Stimulated activated CD4-positive, alpha-beta T cell treated with anti-CD3 and anti-CD28 coated beads, TNF-alpha, amount 100 ng/mL, for 1 hour (primary cell): ENCODE measurements around the gene CASTOR2.
"Not testable (repeated sequence)": the region's sequence is repeated elsewhere in the genome, so short reads cannot be mapped to it uniquely, and the experiment has no call there.

Source experiments
- DNase-seq, 3 donors: peaks; one replicate each; pipeline ENCODE4 v3.0.0-alpha.2; 2020; ENCODE audit warnings: low read depth in 3 of 3, low spot score in 1 of 3

Gene CASTOR2

DNA sequence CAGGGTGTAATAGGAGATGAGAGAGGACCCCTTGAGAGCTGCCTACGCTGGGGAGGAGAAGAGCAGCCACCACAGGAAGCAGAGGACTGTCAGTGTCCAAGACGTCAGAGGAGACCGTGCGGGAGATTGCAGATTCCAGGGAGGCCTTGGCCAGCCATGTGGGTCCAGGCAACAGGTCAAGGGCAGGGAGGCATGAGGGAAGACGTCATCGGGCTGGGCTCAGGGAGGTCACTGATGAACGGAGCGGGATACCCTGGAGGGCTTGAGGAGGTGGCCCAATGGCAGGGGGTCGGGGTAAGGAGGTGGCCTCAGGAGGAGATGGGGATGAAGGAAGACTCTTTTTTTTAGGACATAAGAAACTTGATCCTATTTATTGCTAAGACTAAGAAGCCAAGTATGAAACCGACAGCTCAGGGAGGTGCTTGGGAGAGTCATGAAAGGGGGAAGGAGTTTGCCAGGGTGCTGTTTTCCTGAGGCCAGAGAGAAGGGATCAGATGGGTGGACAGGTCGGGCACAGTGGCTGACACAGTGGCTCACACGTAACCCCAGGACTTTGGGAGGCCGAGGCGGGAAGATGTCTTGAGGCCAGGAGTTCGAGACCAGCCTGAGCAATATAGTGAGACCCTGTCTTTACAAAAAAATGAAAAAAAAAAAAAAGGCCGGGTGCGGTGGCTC lies 30.5 kb downstream of the CASTOR2 start:
- not testable (repeated sequence) for DNase-seq

DNA sequence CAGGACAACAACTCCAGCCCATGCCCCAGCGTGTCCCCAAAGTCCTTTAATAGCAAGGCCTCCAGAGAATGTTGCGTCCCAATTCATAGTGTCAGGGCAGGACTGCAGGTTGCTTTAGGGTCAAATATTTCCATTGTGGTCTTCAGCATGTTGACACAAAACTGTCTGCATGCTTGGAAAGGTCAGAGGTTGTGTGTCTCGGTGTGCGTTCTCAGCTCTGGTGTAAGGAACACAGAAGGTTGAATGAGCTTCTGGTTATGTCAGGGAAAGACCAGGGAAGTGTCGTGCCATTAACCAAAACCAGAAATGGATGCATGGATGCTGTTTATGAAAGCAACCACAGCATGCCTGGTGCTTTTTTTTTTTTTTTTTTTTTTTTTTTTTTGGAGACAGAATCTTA lies 31.9 kb downstream of the CASTOR2 start:
- not testable (repeated sequence) for DNase-seq

DNA sequence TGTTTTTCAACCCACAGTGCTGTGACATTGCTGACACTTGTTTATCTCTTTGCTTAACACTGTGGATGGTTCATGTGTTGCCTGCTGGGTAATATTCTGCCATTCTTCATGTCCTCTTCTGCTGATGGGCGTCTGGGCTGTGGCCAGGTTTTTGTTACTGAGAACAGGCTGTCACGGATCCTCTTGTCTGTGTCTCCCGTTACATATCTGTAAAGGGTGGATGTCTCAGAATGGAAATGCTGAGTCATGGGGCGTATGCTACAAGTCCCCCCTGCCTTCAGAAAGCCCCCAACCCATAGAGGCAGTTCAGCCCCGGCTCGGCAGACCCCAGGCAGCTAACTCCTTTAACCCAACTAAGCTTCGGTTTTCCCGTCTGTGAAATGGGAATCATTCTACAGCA lies 33.3 kb downstream of the CASTOR2 start:
- DNase-seq: not testable (repeated sequence)

DNA sequence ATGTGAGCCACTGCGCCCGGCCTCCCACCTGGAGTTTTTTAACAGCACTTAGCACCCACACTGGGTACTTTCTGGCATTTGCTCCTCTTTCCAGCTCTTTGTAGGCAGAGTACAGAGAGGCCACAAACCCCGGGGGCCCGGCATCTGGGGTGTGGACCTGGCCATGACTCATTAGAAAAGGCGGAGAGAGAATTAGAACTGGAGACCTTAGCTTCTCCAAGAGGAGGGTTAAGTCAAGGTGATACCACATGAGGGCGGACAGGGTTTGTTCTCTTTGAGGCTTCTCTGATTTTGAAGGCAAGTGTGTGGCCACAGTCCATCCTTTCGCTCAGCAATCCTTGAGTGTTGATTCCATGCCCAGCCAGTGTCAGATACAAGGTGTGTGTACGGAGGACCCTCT lies 36.9 kb downstream of the CASTOR2 start:
- not testable (repeated sequence) for DNase-seq

DNA sequence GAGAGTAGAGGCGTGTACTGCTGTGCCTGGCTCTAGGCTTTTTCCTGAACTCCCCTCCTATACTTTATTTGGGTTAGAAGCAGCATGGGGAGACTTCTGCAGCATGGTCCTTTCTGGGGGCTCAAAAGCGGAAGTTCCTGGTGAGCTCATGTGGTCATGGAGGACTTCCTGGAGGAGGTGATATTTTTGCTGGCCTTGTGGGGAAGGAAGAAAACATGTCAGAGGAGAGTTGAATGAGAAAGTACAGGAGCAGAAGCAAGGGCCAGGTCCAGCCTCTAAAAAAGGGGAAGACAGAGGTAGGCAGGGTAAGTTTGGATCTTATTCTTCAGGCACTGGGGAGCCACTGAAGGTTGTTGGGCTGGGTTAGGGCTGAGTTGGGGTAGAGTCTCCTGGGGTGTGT lies 45.5 kb downstream of the CASTOR2 start:
- DNase-seq: no peak

GRCh38 chr7:75017832-75018231 lies 53.3 kb downstream of the CASTOR2 start:
- no peak for DNase-seq

GRCh38 chr7:75018570-75019364 lies 54.3 kb downstream of the CASTOR2 start:
- no peak for DNase-seq

DNA sequence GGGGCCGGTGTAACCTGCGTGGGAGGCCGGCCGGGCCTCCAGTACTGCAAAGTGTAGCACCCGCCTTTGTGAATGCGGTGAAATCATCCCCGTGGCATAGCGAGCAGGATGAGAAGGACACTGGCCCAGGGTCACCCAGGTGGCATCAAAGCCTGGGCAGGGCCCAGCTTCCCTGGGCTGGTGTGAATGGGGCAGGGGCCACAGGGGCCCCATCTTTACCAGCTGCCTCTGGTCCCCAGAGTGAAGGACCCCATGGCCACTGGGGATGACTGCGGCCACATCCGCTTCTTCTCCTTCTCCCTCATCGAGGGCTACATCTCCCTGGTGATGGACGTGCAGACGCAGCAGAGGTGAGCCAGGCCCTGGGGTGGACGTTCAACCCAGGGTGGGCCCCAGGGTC lies 55.3 kb downstream of the CASTOR2 start:
- DNase-seq: no peak

- DNase-seq: no peak
Measured at GRCh38 chr7:75024922-75025321, 60.4 kb downstream of the CASTOR2 start.

- DNase-seq: no peak
Measured at GRCh38 chr7:75028299-75028698, 63.8 kb downstream of the CASTOR2 start.

GRCh38 chr7:75033064-75033463 lies 68.6 kb downstream of the CASTOR2 start:
- DNase-seq: no peak

DNA sequence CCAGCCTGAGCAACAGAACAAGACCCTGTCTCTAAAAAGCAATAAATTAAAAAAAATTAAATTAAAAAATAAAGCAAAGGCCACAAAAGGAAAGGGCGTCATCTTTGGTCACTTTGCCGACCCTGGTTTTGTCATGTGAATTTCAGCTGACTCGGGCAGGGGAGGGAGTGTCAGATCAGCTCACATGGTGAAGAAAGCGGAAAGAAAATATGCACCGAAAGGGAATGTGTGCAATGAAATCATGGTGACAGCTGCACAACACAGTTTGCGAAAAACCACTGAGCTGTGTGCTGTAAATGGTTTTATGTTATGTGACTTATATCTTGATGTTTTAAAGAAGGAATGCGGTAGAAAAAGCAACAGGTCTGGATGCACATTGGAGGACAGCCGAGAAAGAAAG lies 69.3 kb downstream of the CASTOR2 start:
- DNase-seq: no peak

GRCh38 chr7:75038508-75038907 lies 74.0 kb downstream of the CASTOR2 start:
- DNase-seq: no peak

DNA sequence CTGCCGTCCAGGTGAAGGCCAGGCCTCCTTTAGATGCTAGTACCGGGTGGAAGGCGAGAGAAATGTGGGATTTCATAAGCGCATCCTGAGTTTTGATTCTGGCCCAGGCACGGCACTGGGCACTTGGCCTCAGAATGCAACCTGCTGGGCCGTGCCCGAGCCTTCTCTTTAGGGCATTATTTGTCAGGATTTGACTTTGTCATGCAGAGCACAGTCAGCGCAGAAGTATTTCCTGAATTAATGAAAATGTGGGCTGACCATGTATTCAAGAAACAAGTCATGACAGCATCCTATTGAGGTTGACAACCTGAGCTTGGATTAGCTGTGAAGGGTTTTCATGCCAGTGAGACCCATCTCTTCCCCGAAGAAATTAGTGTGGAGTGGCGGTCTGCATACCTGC lies 74.7 kb downstream of the CASTOR2 start:
- DNase-seq: no peak

DNA sequence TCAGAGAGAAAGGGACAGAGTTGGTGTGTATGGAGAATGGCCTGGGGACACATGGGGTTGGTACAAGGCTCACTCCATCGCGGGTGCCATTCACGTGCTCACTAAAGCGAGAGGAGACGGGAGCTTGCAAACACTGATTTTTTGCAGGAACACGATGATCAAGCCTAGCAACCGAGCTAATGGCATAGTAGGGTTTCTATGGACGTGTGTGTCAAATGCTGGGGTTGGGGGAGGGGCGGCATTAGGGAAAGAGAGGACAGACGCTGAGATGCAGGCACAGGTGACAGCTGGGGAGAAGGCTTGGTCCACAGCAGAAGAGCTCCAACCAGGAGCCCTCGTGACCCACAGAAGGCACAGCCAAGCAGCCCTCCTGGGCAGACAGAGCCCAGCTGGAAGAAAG lies 75.2 kb downstream of the CASTOR2 start:
- DNase-seq: no peak

GRCh38 chr7:75040512-75040911 lies 76.0 kb downstream of the CASTOR2 start:
- no peak for DNase-seq

DNA sequence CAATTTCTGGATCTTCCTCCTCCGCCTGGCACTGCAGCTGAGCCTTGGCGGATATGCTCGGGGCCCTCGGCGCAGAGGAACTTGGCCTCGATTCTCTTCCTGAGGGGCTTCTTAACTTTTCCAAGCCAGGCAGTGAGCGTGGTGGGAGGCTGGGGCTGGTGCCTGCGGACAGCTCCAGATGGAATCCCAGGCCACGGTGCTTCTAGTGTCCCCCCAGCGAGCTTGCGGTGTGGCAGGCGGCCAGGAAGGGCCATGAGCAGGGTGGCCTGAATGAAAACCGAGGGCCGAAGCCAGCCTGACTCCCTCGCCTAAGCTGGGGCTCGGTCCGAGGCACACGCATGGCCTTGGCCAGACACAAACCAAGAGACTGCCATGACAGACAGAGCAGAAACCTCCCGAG lies 77.8 kb downstream of the CASTOR2 start:
- no peak for DNase-seq

GRCh38 chr7:75042831-75043703 lies 78.6 kb downstream of the CASTOR2 start:
- DNase-seq: no peak

DNA sequence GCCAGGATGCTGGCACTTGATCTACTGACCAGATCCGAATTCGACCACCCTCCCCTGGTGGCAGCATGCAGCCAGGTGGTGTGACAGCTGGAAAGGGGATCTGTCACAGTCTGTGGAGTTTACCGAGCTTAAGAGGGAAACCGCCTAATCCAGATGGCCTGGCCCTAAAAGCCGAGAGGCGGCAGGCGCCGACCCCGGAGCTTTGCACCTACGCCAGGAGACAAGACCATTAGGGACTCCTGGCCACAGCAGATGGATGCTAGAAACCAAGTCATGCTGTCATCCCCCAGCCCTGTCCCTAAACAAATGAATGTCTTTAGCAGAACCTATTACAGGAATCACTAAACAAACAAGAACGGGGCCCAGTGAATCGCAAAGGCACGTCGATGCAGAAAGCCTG lies 81.4 kb downstream of the CASTOR2 start:
- DNase-seq: no peak

DNA sequence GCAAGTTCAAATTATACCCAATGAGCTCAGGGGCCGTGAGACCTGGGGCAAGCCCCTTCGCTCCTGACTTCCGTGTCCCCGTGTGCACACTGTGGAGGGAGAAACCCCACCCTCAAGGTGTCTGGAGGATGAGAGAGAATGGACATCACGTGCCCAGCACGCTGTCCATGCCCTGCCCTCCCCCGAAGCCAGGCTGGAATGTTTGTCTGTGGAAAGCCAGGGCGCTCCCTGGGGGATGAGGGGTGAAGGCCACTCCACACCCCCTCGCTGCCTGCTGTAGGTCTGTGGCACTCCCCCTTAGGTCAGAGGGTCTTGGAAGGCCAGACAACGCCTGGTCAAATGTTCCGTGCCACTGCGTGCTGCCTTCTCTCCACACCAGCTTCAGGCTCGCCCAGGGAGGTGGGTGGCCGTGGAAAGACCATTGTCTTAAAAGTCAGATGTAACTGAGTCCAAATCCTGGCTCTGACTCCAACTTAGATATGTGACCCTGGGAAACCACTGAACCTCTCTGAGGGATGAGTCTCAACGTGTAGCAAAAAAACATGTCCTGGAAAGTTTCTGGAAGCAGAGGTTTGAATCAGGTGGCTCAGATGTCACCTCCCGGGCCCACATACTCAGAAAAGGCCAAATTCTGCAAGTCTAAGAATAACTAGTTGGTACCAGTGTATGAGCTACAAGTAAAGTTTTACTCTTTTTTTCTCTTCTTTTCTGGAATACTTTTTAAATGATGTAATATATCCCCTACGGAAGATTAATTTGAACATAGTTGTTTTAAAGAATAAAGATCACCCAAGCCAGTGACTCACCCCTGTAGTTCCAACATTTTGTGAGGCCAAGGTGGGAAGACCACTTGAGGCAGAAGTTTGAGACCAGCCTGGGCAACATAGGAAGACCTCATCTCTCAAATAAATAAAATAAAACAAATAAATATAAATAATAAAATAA lies 84.2 kb downstream of the CASTOR2 start:
- DNase-seq: no peak

DNA sequence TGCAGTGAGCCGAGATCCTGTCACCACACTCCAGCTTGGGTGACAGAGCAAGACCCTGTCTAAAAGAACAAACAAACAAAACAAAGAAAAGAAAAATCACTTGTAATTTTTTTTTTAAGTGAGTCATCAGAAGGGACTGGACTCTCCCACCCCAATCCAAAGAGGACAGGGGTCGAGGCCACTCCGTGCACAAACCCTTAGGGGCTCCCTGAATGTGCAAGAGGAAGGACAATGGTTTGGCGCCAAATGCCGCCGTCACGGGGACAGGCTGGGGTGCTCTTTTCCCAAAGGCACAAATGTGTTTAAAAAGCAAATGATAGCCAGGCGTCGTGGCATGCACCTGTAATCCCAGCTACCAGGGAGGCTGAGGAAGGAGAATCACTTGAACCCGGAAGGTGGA lies 85.3 kb downstream of the CASTOR2 start:
- no peak for DNase-seq
